GM12864 (cell line): ENCODE data around the gene SEMA4A.
"Not testable (repeated sequence)": the region's sequence is repeated elsewhere in the genome, so short reads cannot be mapped to it uniquely, and the experiment has no call there.

ENCODE experiments used
- DNase-seq: peaks from one replicate; pipeline ENCODE4 v3.0.0-alpha.2; 2011; ENCODE audit warnings: low read depth
- H3K4me3 ChIP-seq: 2 replicates; pipeline ENCODE4 v1.5.1; 2011; ENCODE audit warnings: mild to moderate bottlenecking, low read depth, low read length, control low read depth
- TF ChIP-seq, protein P1 (sequence below): IDR thresholded peaks from 2 replicates; pipeline ENCODE4 v1.5.1; 2011; ENCODE audit warnings: low read depth, mild to moderate bottlenecking, moderate library complexity, low read length, control low read depth, inconsistent platforms; ENCODE audit errors: missing control alignments

Gene SEMA4A

DNA sequence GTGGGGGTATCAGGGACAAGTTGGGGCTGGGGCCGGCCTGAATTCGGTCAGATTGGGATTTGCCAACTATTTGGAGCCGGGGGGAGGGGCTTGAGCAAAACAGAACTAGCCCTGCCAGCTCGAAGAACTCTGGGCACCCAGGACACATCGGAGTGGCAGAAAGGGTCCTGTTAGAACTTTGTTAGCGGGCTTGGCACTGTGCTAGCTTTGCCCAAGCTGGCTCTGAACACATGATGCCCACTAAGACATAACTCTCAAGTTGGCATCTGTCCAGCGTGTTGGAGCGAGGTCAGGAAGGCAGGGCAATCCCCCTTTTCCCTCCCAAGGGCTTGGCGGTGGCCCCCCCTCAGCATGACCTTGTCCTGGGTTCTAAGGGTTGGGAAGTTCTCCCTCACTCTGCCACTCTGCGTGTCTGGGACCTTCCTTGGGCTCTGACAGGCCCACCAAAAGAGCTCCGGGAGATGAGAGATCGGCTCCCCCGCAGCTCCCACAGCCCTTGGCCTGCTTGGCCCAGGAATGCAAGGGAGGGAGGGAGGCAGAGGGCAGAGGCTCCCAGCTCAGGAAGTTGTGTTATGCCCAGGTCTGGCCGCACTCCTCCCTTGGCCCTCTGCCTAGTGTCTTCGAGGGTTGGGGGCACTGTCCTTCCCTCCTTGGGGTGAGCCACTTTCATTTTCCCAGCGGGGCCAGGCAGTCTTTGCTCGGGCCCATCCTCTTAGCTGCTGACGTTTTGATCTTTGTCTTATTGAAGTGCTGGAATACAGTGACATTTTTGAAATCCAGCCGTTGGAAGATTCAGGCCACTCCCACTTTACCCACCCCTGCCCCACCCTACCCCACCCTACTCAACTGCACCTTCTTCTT lies 37.6 kb upstream of the SEMA4A start:
- no peak for DNase-seq
- TF ChIP-seq, protein P1, sequence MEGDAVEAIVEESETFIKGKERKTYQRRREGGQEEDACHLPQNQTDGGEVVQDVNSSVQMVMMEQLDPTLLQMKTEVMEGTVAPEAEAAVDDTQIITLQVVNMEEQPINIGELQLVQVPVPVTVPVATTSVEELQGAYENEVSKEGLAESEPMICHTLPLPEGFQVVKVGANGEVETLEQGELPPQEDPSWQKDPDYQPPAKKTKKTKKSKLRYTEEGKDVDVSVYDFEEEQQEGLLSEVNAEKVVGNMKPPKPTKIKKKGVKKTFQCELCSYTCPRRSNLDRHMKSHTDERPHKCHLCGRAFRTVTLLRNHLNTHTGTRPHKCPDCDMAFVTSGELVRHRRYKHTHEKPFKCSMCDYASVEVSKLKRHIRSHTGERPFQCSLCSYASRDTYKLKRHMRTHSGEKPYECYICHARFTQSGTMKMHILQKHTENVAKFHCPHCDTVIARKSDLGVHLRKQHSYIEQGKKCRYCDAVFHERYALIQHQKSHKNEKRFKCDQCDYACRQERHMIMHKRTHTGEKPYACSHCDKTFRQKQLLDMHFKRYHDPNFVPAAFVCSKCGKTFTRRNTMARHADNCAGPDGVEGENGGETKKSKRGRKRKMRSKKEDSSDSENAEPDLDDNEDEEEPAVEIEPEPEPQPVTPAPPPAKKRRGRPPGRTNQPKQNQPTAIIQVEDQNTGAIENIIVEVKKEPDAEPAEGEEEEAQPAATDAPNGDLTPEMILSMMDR: no peak
- H3K4me3 ChIP-seq: peak overlapping the region; percentile 71

DNA sequence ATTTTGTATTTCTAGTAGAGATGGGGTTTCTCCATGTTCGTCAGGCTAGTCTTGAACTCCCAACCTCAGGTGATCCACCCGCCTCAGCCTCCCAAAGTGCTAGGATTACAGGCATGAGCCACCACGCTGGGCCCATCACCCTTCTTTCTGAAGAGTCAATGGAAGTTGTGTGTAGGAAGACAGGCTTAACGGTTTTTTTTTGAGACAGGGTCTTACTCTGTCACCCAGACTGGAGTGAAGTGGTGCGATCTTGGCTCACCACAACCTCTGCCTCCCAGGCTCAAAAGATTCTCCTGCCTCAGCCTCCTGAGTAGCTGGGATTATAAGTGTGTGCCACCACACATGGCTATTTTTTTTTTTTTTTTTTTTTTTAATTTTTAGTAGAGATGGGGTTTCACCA lies 36.7 kb upstream of the SEMA4A start:
- H3K4me3 ChIP-seq: peak overlapping the region; percentile 71; the same call in 1 of the 2 replicates
- DNase-seq: not testable (repeated sequence)

DNA sequence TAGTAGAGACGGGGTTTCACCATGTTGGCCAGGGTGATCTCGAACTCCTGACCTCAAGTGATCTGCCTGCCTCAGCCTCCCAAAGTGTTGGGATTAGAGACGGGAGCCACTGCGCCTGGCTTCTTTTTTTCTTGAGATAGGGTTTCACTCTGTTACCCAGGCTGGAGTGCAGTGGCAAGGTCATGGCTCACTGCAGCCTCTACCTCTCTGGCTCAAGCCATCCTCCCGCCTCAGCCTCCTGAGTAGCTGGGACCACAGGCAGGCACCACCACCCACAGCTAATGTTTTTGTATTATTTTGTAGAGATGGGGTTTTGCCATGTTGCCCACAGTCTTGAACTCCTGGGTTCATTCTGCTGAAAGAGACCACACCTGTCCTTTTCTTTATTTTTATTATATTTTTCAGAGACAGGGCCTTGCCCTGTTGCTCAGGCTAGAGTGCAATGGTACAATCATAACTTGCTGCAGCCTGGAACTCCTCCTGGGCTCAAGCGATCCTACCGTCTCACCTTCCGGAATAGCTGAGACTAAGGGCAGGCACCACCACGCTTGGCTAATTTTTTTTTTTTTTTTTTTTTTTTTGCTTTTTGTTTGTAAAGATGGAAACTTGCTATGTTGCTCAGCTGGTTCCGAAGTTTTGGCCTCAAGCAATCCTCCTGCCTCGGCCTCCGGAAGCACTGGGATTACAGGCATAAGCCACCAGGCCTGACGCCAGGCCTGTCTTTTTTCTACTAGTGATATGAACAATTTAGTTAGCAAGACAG lies 35.8 kb upstream of the SEMA4A start:
- H3K4me3 ChIP-seq: no peak overlapping the region
- TF ChIP-seq, protein P1: no peak
- DNase-seq: no peak

DNA sequence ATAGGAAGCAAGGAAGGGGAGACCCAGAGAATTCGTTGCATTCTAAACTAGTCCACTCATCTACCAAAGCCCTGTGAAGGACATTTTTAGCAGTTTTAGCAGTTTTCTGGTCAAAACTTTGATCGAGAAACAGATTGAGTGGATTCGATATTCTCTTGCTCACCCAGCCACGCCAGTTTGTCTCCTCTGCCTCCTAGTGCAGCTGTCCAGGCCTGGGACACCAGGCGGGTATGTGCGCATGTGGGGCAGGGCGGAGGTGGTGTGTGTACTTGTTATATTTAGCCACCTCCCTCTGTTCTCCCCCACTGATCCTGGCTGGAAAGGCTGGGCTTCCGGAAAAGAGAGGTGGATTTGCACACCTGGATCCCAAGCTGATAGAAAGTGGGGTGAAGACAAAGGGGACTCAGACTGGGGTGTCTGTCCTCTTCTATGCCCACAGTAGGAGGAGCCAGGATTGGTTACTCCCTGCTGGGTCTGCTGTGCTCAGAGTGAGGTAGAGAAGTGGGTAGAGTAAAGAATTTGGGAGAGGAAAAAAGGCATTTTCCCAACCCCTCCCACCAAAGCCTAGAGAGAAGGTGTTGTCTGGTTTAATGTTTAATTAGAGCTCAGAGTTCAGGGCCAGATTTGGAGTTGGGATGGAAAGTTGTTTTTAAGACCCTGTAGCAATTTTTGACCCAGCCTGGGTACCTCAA lies 35.1 kb upstream of the SEMA4A start:
- DNase-seq: no peak
- TF ChIP-seq, protein P1: no peak
- H3K4me3 ChIP-seq: no peak overlapping the region

DNA sequence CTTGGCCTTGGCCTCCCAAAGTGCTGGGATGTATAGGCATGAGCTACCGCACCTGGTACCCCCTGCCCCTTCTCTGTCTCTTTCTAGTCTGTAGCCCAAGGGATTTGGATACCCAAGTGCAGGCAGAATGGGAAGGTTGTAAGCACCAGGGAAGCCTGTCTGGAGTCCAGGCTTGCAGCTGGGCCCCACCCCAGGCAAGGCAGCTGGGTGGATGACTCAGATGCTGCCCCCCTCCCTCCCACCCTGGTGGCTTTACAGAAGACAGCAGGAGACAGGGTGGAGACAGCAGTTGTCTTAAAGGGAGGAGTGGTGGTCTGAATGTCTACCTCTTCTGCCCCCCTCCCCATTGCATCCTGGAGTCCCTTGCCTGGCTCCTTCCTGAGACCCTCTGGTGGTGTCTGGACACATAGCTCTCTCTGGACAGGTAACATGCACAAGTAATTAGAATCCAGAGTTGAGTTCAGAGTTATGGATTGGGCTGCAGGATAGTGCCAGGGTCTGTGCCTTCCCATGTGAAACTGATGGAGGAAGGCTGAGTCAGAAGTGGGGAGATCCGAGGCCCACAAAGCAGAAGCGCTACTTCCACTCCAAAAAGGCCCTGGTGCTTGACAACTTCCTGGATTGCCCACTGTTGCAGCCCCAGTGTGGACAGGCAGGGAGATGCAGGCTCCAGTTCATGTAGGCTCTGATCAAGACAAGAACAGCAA lies 33.7 kb upstream of the SEMA4A start:
- no peak overlapping the region for H3K4me3 ChIP-seq
- DNase-seq: no peak
- TF ChIP-seq, protein P1: peak; percentile 15

DNA sequence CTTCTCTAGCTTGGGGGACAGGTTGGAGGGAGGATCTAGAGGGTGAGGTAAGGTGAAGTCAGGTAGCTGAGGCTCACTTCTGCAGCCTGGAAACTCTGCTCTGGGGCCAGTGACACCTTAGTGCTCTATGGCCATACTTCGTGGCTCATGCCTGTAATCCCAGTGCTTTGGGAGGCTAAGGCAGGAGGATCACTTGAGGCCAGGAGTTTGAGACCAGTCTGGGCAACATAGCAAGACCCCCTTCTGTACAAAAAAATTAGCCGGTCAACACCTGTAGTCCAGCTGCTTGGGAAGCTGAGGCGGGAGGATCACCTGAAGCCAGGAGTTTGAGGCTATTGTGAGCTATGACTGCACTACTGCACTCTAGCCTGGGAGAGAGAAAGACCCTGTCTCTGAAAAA lies 33.1 kb upstream of the SEMA4A start:
- DNase-seq: no peak
- no peak overlapping the region for H3K4me3 ChIP-seq
- TF ChIP-seq, protein P1: no peak

DNA sequence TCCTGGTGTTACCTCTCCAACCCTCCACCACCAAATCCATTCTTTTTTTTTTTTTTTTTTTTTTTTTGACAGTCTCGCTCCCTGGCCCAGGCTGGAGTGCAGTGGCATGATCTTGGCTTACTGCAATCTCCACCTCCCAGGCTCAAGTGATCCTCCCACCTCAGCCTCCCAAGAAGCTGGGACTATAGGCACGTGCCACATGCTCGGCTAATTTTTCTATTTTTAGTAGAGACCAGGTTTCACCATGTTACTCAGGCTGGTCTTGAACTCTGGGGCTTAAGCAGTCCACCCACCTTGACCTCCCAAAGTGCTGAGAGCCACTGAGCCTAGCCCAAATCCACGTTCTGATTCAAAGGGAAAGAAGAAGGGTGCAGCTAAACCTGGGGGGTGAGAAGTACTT lies 32.4 kb upstream of the SEMA4A start:
- DNase-seq, H3K4me3 ChIP-seq: not testable (repeated sequence)
